ENCODE data around the gene GPR171.

GRCh38 chr3:151224268-151224866 is 21.4 kb upstream of the GPR171 start:
- TF ChIP-seq CTCF (conservative IDR thresholded peaks at IDR 0.05) (no peak), EZH2 (IDR thresholded peaks at IDR 0.05; ENCODE audit: low read depth) (no peak)
